Nucleus accumbens (tissue), 56 donors: ENCODE results near the gene MDFI.

Source experiments
- DNase-seq, 56 donors: peaks; one replicate each; lab custom pipeline; 2025; lab: John Stamatoyannopoulos, UW

MDFI gene

GRCh38 chr6:41630946-41631345 lies 7.3 kb upstream of the MDFI start:
- DNase-seq, result no peak

GRCh38 chr6:41633056-41633634 lies 5.1 kb upstream of the MDFI start:
- DNase-seq, result no peak

DNA sequence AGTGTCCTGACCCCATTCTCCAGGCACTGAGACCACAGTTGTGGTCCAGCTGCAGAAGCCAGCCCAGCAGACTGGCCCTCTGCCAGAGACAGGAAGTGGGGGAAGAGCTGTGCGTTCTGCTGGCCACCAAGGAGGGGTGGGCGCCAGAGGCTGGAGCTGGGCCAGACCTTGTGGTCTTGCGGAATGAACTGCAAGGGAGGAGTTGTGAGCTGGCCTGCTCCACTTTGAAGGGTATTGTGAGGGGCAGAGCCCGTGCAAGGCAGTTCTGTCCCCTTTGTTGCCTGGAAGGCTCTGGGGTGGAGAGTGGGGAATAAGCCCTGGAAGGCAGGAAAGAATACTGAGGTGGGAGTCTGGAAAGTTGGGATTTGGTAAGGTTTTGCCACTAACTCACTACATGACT lies 3.6 kb upstream of the MDFI start:
- peak in 33 of 56 donors; percentile 10 to 71 (median 33) for DNase-seq

DNA sequence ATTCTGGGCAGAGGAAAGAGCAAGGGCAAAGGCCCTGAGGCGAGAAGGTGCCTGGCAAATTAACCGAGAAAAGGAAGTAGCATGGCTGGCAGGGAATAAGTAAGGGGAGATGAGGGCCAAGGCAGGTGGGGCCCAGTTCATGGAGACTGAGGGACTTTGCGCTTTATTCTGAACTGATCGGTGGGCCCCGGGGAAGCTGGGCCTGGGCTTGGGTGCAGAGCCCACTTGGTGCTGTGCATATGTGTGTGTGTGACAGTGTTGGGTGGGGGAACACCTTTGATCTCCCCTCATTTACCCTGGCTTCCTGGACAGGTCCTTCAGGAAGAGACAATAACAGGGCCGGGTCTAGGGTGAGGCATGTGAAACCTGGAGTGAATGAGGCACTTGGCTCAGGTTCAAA lies 2.9 kb upstream of the MDFI start:
- no peak for DNase-seq

DNA sequence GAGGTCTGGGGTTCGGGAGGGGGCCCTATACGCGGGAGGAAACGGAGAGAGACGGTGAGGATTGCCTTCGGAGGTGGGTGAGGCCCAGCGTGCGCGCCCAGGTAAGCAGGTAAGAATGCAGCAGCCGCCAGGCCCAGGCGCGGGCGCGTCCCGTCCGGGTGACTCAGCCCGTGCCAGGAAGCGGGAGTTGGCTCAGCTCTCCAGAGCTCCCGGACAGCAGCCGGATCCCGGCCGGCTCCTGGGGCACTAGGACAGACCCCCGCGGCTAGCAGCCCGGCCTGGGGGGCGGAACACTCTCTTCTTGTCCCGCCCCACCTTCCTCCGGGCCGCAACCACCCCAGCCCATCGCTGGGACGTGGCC lies 1.5 kb upstream of the MDFI start:
- no peak for DNase-seq

GRCh38 chr6:41637194-41638001 lies 870 bp upstream of the MDFI start:
- DNase-seq, result no peak

DNA sequence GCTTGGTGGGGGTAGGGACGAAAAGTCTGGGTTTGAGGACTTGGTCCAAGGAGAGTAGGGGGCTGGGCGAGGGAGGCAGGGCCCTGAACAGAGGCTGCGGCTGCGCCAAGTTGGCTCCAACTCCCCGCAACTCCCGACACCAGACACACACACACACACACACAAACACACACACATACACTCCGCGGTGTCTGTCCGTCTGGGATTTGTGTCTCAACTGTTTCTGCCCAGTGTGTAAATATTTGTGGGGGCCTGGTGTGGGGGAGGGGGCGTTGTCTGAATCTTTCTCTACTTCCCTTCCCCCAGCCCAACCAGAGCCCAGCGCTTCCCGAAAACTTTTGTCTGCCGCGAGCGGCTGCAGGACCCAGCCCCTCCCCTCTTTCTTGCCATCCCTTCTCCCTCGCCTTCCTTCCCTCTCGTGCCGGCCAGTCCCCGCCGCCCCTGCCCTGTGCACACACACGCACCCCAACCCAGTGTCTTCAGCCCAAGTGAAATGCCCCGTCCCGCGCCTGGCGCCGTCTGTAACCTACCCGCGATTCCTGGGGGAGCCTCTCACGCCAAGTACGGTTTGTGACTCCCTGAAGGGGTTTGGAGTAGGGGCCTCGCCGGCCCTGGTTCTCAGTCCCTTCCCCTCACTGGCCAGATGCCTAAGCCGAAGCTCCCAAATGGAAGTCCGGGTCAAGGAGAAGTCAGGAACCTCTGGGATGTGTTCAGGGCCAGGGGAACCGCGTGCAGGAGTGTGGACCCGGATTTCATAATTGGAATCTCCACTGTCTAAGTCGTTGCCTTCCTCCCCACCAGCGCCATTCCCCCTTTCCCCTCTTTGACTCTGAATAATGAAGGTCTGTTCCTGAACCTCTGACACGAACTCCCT lies 904 bp downstream of the MDFI start:
- DNase-seq, result peak in 2 of 56 donors; percentile 34 to 38

DNA sequence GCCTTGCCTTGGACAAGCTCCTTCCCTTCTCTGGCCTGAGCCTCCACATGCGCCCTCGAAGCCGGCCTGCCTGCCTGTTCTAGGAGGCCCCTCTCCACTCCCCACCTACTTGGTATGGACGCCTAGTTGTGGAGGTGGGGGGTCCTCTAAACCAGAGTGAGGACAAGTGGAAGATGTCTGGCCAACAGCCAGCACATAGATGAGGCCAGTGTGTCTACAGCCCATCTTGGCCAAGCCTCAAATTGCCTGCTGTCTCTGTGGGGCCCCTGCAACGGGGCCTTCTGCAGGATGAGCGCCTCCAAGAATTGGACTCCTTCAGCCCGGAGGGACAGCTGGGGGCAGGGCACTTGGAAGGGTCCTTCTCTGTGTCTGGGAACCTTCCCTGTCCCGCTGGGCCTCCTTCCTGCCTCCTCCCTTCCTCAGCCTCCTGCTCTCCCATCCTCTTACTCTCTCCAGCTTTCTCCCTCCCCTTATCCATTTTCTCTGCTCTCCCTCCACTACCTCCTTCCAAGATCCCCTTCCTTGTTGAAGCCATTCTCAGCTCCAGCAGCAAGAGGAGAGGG lies 1.6 kb downstream of the MDFI start:
- peak in 1 of 56 donors; percentile 18 for DNase-seq

- DNase-seq, result no peak
These were observed 2.2 kb downstream of the MDFI start for GRCh38 chr6:41640426-41640825.

DNA sequence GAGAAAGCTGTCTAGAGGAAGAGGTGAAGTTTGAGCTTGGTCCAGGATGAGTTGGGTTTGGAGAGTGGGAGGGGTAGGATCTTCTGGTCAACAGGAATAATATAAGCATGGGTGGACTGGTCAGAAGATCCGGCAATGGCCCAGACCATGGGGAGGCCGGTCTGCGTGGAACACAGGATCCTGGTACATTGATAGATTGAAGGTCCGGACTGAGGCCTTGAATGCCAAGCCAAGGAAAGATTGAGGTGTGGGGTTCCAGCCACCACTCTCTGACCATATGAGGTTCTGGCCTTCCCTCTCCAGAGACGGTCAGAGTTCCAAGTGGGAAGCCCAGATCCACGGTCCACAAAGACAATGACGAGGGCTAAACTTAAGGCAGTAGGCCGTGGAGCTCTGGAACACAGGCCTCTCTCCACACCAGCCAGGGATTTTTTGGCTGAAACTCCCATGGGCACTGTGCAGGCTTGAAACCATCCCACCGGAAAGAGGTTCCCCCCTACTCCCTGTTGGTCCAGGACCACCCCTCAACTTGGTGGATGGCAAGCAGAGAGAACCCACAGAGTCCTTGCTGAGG lies 3.2 kb downstream of the MDFI start:
- no peak for DNase-seq

GRCh38 chr6:41642090-41642959 lies 4.1 kb downstream of the MDFI start:
- DNase-seq, result no peak

GRCh38 chr6:41642960-41643898 lies 5.0 kb downstream of the MDFI start:
- DNase-seq, result no peak

GRCh38 chr6:41643899-41644269 lies 5.6 kb downstream of the MDFI start:
- DNase-seq, result no peak

DNA sequence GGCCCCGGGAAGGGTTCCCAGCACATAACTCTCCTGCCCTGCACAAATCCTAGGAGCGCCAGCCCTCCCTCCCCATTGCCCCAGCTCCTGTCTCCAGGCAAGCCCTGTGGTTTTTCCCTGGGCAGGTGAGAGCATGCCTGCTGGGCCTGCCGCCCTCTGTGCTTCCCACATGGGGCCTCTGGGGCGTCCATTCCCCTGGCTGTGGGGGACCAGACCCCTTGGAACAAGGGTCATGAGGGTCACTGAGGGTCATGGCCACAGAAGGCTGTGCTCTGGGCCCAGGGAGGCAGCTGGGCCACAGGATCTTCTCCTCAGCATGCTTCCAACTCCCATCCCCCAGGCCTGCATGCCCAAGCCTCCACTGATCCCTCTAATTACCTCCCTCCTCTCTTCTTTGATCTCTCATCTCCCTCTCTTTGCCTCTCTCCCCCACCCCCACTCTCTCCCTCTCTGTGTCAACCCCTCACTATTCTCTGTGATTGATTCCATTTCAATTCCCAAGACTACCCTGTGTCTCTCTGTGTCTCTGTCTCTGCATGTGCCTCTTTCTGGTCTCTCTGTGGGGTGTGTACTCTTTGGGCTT lies 6.1 kb downstream of the MDFI start:
- no peak for DNase-seq

DNA sequence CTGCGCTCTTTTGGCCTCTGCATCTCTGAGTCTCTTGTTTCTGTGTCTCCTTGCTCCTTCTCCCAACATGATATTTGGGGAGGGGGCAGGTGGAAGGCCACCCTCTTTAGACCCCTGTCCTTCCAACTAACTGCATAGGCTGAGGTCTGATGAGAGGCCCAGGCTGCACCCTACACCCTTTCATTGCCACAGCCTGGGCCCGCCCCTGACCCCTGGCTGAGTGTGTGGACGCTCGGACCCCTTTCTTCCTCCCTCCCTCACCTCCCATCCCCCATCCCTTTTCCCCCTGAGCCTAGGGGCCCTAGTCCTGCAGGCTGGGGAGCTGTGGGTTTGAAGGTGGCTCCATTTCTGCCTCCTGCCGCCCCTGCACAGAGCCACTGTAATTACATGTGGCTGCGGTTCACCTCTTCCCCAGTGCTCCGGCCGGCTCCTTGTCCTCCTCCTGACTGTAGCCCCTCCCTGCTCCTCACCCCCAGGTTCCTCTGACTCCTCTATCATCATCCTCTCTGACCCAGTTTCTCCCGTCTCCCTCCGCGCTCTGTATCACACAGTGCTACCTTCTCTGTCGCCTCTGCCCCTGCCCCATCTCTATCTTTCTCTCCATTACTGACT lies 6.8 kb downstream of the MDFI start:
- DNase-seq, result no peak

DNA sequence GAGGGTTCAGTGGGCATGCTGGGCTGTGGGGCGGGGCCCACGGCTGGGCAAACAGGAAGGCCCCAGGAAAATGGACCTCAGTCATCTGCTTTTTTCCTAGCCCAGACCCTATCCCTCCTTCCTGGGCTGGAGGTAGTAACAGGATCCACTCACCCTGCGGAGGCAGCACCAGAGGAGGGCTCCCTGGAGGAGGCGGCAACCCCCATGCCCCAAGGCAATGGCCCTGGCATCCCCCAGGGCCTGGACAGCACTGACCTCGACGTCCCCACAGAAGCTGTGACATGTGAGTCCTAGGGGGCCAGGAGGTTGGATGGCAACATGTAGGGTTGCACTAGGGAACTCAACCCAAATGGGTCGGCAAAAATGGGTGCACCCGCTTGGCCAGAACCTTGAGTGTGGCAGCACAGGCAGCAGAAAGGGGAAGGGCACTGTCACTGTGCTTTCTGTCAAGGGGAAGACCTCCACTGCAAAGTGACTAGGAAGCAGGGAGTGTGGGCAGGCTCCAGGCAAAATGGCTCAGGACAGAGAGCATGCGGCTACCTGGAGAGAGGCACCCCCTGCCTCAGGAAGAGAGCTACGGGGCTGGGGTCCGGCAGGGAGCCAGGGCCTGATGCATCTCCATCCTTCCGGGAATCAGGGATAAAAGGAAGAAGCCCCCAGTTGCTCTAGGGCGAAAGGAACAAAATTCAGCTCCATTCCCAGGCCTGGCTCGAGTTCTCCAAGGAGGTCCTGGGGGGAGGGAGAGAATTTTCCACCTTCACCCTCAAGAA lies 7.9 kb downstream of the MDFI start:
- DNase-seq, result no peak

DNA sequence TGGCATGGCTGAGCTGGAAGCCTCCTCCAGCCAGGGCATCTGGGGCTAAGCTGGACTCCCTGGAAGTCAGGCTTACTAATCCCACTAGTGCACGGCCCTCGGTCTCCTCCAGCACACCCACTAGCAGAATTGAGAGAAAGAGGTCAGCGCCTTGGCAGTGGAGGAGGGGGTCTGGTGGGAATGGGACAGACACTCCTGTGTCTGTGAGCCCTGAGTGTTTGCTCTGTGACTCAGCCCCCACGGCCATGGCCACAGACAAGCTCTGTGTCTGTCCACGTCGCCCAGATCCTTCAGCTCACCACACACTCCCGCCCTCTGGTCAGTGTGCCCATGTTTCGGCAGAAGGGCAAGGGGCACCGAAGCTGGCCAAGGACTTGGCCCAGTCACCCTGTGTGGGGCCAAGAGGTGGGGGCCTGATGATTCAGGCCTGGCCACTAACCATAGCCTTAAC lies 8.8 kb downstream of the MDFI start:
- DNase-seq, result no peak
